Hematopoietic multipotent progenitor cell treated with erythropoietin and hydrocortisone succinate and interleukin-3 and kit ligand, for 8 days (in vitro differentiated cells): ENCODE measurements around the gene CAPN14.
A peak's percentile ranks its signal among the peaks of the same experiment; 100 is the strongest.

Experiments used
- DNase-seq: peaks from one replicate; pipeline ENCODE4 v3.0.0-alpha.2; 2015

CAPN14 gene

GRCh38 chr2:31217465-31218200, at the start of gene CAPN14:
TSS of gene CAPN14 (minus strand) at chr2:31217515. CDS start at chr2:31205447, 12,068 bp downstream.
- DNase-seq = no peak

GRCh38 chr2:31266804-31267203, 49.5 kb upstream of the CAPN14 start:
- DNase-seq = no peak

DNA sequence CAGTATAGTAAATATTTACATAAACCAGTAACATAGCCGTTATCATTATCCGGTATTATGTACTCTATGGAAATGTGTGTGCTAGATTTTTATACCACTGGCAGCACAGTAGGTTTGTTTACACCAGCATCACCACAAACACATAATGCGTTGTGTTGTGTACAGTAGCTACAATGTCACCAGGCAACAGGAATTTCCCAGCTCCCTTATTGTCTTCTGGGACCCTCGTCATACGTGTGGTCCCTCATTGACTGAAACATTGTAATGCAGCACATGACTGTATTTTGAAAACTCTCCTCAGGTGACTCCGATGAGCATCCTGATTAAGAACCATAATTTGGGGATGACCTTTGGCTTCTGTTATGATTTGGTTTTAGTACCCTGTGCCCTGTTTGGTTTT, 47.9 kb upstream of the CAPN14 start:
- DNase-seq = no peak

- DNase-seq = peak; percentile 19
Measured at GRCh38 chr2:31263636-31264190, 46.4 kb upstream of the CAPN14 start.

DNA sequence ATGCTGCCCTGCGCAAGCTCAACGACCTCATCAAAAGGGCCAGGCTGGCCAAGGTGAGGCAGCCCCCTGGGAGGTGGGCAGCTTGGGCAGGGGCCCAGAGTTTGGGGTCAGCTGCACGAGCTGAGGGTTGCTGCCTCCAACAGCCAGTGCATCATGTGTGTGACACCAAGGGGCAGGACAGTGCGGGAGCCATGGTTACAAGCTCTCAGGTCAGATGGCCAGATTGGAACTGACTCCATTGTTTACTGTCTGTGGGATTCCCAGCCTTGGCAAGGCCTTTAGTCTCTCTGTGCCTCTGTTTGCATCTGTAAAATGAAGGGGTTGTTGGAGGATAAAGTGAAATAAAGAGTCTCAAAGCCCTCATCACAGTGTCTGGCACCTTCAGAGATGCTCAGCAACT, 43.6 kb upstream of the CAPN14 start:
- no peak for DNase-seq

DNA sequence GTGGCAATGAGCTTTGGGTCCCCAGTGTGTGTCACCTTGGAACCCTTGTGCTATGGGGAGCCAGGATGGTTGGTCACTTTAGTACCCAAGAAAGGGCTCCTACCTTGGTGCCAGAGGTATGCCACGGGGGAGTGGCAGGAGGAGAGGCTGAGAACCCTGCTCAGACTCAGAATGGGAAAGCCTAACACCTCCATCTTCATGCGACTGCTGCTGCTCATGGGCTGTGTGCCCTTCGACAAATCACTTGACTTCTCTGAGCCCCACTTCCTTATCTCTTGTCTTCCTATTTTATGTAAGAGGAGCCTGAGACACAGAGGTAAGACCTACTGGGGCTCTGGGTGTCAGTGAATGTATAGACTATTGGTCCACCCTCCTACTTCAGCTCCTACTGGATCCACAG, 41.8 kb upstream of the CAPN14 start:
- DNase-seq = no peak

DNA sequence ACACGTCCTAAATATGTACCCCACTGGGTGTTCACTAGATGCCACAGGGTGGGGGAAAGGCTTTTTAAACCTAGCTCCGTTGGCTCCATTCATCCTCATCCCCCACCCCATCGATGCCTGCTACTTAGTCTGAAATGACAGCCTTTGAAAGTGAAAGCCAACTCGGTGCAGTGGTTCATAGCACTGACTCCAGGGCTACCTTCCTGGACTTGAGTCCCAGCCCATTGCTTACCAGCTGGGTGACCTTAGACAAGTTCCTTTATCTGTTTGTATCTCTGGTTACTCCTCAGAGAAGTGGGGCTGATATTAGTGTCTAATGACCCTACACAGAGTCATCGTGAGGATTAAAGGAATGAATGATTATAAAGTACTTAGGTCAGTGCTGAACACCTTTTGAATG, 41.0 kb upstream of the CAPN14 start:
- no peak for DNase-seq

DNA sequence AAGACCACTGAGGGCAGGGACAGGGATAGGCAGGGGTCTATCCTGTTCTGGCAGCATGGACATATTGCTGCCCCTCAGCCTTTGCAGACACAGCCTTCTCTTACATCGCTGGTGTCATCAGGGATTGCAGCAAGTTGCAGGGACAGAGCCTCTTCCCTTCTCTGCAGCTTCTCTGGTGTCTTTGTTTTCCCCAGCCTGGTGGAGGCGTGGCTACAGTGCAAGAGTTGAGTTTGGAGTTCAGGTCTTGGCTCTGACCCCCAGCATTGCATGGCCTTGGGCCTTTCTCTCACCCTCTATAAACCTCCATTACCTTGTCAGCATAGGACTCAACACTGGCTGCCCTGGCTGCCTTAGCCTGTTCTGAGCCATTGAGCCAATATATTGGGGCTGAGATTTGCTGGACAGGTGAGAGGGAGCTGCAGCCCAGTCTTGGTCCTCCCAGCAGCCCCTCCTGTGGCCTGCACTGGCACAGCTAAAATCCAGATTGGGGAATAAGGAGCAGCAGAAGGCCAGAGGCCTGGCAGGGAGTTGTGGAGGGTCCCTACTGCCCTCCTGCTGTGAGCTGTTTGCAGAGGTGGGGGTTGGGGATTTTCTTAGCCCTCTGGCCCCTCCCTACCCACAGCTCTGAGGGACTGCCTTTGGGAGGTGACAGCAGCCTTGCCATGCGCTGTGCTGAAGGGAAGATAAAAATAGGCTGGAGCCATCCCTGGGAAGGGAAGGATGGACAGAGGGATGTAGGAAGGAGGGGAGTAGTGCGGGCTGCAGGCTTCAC, 39.5 kb upstream of the CAPN14 start:
- no peak for DNase-seq

DNA sequence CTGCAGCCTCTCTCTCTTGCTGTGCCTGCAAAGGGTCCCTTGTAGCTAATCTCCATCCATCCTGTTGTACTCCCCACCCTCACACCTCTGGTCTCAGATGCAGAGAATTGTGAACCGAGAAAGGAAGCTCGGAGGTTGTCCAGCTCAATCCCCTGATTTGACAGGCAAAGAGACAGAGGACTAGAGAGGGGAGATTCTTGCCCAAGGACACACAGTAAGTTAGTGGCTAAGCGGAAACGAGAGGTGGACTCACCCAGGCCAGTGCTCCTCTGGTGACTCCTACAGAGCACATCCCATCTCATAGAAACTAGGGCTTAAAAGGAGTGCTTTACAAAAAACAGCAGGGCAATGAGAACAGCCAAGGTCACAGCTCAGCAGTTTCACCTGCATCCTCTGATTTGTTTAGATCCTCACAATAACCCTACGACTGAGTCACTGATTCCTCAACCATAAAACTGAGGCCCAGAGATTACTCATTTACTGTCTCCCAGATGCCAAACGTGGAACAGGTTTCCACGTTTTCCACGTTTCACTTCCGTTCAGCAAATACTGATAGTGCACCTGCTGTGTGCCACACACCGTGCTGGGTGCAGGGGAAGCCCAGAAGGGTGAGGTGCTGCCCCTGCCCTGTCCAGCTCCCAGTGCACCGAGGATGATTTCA, 38.7 kb upstream of the CAPN14 start:
- no peak for DNase-seq

DNA sequence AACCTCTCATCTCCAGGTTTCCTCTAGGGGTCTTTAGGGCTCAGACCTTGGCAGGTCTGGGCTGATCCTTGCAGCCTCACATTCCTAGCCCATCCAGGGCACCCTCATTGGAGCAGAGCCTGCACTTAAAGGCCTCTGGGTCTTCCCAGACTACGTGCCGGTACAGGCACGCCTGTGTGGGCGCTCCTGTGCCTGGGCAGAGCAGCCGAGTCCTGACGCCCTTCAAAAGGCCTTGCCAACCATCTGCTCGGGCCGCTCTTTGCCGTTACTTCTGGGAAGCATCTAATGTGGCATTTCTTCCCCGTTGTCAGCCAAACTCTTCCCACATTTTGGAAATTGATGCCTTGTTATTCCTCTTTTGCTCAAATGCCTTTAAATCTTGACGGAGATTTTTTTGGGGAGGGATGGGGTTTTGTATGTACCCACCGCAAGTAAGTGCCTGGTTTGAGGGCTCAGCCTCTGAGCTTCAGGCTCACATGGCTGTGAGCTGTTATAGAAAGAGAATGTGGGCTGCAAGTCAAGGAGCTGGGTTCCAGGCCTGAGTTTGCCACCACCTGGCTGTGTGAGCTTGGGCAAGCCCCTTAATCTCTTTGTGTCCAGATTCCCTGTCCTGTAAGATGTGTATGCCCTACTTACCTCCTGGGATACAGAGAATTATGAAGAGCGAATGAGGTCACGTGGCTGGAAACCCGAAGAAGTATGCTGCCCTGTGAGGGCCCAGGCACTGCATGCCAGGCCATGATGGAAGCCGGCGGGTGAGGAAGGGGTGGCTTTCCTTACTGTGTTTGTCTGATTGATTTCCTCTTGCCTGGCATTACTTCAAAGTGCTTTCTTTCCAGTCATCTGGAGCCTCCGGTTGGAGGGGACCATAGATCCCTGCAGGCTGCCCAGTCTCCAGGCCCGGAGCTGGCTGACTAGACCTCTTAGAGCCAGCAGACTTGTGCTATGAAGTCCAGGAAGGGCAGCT, 37.2 kb upstream of the CAPN14 start:
- no peak for DNase-seq

DNA sequence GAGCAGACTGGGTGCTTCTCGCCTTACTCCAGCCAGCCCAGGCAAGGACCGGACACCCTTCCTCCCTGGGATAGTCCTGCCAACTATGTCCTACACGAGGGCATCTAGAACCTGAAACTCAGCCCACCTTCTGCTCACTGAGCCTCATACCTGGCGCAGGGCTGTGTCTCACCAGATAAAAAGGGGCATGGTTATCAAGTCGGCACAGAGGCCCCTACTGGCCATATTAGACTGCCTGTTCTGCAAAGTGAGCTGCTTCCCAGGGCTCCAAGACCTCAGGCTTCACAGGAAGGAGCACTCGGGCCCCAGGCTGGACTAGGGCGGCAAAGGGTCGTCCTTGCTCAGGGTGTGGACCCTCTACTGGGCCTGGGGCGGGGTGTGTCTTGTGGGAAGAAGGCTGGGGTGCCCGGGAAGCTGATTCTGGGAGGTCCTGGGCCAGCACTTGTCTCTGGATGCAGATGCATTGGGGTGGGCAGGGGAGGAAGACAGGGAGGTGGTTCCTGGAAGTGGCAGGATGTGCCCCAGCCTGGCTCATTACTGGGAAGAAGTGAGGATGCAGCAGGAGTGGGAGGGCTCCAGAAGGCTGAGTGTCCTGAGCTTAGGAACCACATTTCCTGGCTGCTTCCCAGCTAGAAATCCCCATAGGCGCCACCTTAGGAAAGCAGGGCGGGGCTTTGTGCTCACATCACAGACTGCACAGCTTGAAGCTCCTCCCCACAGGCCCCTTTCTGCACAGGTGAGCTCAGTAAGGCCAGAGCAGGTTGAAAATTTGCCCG, 36.2 kb upstream of the CAPN14 start:
- DNase-seq = peak; percentile 81

GRCh38 chr2:31251851-31252250, 34.5 kb upstream of the CAPN14 start:
- DNase-seq = no peak

DNA sequence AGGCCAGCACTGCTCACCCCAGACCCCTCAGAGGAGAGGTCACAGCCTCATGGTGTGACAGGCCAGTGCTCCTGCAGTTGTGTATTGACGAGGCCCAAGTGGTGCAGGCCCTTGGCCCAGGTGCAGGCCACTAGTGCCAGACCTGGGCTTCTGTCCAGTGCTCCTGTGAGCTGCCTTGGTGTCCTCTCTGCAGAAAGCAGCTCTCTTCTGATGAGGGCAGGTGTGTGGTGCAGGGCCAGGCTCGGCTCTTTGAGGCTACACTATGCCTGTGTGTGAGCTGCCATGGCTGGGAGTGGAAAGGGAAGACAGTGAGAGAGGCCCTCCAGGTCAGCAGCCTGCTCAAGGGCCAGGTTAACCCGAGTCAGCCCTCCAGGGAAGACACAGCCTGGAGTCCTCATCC, 33.7 kb upstream of the CAPN14 start:
- no peak for DNase-seq

GRCh38 chr2:31249009-31249690, 31.8 kb upstream of the CAPN14 start:
- no peak for DNase-seq

DNA sequence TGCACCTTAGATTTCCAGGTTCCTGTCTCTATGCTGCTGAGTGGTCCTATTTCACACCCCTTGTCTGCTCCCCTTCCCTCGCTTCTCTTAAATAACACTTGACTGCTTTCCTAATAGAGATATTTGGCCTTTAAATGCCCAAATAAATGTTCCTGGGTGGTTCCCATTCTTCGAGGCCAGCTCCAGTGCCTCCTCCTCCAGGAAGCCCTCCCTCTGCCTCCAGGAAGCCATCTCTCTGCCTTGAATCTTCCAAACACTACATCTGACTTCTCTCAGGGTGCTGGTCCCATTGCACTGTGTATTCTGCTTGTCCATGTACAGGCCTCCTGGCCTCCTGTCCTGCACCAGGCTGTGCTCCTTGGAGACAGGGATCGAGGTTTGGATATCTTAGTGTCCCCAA, 30.8 kb upstream of the CAPN14 start:
- no peak for DNase-seq

GRCh38 chr2:31247711-31248110, 30.4 kb upstream of the CAPN14 start:
- no peak for DNase-seq

DNA sequence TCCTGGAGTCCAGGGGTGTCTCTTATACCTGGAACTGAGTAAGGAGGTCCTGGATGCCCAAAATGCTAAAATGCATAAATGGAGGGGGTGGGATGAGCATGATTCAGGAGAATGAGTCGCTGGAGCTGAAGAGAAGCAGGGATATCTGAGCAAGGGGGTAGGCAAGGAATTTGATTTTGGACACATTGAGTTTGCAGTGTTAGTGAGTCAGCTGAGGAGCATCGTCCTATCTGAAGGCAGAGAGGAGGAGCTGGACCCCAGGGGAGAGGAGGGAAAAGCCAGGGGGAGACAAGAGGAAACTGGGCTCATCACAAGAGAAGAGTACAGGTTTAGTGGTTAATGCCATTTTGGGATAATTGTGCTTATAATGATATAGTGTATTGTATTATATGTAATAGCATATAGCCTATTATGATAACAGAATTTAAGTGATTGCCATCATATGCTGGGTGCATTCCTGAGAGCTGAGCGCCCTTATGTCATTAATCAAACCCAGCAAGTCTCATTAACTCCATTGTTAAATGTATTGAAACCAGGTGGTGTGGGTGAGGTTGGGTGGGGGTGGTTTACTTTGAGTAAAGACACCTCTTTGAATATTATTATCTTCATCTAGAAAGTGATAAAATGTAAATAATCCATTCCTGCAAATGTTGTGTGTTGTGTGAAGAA, 29.0 kb upstream of the CAPN14 start:
- no peak for DNase-seq

GRCh38 chr2:31244101-31244500, 26.8 kb upstream of the CAPN14 start:
- DNase-seq = no peak

- no peak for DNase-seq
Measured at GRCh38 chr2:31243053-31243452, 25.7 kb upstream of the CAPN14 start.

GRCh38 chr2:31241625-31242270, 24.4 kb upstream of the CAPN14 start:
- DNase-seq = no peak
